GM03348 (cell line): ENCODE measurements around the gene ONECUT3.
"Not testable (repeated sequence)": the region's sequence is repeated elsewhere in the genome, so short reads cannot be mapped to it uniquely, and the experiment has no call there.

Experiments
- DNase-seq: peaks from one replicate; pipeline ENCODE4 v3.0.0; 2012; ENCODE audit warnings: low spot score

The ONECUT3 gene

DNA sequence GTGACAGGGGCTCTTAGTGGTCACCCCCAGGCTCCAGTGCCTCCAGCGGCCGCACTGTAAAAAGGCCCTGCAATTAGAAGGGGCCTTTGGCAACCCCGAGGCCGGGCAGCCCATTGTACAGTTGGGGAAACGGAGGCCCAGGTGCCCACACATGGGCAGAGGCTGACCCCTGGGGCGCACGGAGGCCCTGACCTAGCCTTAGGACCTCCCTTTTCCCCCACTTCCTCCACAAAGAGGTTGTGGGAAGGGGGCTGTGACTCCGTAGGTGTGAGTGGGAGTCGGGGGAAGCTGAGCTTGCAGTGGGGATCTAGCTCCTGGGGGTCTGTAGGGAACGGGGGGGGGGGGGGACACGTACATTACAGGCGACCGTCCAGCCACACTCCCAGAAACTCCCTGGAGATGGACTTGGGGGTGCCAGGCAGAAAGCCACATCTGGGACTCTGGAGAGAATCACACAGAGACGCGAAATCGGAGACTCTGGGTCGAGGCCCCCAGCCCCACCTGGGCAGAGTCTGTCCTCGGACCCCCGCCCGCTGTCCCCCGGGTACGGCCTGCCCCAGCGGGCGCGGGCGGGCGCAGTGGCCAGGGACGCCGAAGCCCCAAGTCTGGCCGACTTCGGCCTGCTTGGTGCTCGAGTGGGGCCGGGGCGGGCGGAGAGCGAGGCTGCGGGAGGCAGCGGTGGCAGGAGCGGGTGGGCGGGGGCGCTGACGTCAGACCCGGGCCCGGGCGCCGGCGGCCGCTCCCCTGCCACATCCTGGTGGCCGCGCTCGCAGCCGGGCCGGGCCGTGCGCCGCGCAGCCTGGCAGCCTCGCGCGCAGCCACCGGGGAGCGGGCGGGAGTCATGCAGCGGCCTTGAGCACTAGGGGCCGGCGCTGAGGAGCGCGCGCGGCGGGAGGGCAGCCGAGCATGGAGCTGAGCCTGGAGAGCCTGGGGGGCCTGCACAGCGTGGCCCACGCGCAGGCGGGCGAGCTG is at the start of gene ONECUT3:
Gene ONECUT3 (plus strand): TSS at position 750 of the 972 bp plus-strand sequence. CDS start 157 bp downstream, at position 907.
- DNase-seq: no peak

DNA sequence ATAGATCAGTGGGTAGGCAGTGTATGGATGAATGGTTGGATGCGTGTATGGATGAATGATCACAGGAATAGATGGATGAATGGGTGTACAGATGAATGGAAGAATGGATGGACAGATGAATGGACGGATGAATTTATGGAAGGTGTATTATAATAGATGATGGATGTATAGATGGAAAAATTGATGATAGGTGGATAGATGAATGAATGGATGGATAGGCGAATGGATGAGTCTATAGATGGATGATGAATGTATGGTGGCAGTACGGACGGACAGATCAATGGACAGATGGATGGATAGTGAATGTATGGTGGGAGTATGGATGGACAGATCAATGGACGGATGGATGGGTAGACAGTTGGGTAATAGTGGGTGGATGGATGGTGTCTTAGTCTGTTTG is 49.0 kb upstream of the ONECUT3 start:
- DNase-seq: no peak

DNA sequence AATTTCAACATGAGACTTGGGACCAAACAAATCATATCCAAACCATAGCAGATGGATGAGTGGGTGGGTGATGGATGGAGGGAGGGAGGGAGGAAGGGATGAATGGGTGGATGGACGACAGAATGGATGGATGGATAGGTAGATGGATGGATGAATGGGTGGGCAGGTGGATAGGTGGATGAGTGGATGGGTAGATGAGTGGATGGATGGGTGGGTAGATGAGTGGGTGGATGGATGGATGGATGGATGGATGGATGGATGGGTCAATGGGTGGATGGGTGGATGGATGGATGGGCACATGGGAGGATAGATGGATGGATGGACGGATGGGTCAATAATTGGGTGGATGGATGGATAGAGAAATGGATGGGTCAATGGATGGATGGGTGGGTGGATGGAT is 47.9 kb upstream of the ONECUT3 start:
- DNase-seq: no peak

DNA sequence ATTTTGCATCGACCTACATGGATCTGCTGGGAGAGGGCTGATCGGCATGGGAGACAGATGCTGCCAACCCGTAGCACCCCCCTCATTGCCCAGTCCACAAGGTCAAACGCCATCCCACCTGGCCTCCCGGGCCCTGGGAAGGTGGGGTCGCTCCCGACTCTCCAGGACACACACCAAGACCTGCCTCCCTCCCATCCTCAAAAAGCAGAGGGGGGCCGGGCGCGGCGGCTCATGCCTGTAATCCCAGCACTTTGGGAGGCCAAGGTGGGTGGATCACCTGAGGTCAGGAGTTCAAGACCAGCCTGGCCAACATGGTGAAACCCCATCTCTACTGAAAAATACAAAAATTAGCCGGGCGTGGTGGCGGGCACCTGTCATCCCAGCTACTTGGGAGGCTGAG is 46.7 kb upstream of the ONECUT3 start:
- not testable (repeated sequence) for DNase-seq

DNA sequence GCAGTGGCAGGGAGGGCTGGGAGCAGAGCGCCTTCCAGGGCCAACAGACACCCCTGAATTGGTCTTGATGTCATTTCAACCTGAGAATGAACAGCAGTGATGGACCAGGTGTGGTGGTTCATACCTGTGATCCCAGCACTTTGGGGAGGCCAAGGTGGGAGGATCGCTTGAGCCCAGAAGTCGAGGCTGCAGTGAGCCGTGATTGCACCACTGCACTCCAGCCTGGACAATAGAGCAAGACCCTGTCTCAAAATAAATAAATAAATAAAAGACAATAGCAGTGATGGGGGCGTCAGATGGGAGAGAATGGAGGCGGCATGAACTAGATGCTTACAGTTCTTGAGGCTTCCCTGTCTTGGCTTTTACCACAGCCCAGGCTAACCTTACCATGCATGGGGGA is 46.1 kb upstream of the ONECUT3 start:
- DNase-seq: no peak

DNA sequence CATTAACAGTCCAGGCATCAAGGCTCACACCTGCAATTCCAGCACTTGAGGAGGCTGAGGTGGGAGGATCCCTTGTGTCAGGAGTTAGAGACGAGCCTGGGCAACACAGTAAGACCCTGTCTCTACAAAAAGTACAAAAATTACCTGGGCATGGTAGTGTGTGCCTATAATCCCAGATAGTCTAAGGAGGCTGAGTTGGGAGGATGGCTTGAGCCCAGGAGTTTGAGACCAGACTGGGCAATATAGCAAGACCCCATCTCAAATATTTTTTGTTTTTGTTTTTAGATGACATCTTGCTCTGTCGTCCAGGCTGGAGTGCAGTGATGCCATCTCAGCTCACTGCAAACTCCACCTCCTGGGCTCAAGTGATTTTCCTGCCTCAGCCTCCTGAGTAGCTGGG is 40.1 kb upstream of the ONECUT3 start:
- DNase-seq: no peak

DNA sequence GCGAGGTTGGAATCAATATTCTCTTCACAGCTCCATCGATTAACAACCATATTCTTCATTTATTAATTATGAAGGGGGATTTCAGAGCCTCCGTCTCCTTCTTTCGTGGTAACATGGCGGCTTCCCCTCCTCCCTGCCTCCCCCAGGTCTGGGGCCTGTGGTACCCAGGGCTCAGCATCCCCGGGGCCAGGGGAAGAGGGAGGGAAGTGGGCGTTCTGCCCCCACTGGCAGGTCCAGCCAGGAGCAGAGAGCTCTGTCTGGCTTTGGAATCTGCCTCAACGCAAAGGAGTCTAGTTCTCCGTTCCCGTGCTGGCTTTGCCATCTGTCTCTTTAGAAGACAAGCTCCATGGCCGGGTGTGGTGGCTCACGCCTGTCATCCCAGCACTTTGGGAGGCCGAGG is 37.8 kb upstream of the ONECUT3 start:
- no peak for DNase-seq

DNA sequence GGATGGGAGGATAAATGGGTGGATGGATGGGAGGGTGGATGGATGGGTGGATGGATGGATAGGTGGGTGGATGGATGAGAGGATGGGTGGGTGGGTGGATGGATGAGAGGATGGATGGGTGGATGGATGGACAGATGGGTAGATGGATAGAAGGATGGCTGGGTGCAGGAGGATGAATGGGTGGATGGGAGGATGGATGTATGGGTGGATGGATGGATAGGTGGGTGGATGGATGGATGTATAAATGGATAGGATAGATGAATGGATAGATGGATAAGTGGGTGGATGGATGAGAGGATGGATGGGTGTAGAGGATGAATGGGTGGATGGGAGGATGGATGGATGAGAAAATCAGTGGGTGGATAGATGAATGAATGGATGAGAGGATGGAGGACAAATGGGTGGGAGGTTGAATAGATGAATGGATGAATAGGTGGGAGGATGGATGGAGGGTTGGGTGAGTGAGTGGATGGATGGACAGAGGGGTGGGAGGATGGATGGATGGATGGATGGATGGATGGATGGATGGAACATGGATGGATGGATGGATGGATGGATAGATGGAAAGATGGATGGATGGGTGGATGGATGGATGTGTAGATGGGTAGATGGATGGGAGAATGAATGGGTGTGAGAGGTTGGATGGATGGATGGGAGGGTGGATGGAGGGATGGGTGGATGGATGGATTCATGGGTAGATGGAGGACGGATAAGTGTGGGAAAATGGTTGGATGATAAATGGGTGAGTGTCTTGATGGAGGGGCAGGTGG is 35.9 kb upstream of the ONECUT3 start:
- DNase-seq: no peak

DNA sequence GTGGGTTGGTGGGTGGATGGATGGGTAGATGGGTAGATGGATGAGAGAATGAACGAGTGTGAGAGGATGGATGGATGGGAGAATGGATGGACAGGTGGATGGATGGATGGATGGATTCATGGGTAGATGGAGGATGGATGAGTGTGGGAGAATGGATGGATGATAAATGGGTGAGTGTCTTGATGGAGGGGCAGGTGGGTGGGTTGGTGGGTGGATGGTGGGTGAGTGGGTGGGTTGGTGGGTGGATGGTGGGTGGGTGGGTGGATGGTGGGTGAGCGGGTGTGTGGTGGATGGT is 35.4 kb upstream of the ONECUT3 start:
- DNase-seq: no peak

DNA sequence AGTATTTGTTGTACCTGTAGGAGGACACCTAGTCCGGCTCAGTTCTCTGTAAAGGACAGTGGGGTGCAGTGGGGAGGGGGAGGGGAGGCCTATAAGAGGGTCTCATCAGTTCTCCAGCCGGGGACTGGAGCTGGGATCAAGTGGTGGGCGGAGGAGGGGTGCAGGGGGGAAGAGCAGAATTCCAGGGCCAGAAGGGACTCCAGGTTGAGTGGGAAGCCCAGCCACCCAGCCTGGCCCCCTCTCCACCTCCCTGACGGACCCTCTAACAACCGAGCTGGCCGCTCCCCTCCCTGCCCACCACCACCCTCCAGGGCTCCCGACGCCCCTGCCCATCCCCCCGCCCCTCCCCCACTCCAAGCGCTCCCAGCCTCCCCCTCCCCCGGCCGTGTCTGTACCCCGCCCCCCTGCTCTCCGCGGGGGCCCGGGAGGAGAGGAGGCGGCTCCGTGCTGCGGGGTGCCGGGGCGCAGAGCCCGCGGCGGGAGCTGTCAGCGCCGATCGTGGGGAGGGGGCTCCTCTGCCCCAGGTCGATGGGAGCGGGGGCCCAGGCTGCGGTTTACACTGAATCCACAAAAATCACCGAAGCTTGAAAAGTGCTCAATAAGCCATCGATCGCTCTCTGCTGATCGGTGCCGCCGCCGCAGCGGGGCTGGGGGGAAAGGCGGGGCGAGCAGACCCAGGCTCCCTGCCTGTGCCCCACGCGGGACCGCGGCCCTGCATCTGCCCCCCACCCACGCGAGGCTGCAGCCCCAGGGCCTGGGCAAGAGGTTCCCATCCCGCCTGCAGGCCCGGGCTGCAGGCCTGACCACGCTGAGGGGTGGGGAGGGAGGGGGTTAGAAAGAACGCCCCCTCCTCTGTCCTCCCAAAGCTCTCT is 34.6 kb upstream of the ONECUT3 start:
- no peak for DNase-seq

DNA sequence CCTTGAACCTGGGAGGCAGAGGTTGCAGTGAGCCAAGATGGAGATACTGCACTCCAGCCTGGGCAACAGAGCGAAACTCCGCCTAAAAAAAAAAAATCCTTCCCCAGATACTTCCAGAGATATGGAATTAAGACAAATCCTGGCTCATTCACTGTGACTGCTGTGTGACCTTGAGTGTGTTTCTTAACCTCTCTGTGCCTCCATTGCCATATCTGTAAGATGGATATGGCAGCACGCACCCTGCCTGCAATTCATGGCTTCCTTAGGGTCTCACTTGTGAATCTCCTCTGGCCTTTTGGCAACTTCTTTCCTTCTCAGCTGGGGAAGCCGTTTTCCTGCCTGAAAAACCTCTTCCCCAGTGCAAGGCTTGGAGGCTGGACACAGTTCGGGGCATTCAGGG is 33.8 kb upstream of the ONECUT3 start:
- no peak for DNase-seq

DNA sequence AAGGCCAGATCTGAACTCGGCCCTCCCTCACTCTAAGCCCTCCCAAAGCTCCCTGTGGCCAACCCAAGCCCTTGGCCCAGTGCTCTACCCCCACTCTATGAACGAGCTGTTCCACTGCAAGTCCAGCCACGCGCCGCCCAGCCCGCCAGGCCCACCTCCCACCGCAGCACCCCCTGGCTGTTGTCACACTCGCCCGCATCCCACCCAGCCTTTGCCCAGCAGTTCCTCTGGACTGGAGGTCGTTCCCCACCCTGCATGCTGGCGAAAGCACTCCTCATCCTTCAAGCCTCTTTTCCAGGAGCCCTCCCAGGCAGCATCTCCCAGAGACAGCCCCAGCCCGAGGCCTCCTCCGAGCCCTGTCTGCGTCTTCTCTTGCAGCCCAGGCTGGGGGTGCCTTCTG is 33.1 kb upstream of the ONECUT3 start:
- DNase-seq: no peak

DNA sequence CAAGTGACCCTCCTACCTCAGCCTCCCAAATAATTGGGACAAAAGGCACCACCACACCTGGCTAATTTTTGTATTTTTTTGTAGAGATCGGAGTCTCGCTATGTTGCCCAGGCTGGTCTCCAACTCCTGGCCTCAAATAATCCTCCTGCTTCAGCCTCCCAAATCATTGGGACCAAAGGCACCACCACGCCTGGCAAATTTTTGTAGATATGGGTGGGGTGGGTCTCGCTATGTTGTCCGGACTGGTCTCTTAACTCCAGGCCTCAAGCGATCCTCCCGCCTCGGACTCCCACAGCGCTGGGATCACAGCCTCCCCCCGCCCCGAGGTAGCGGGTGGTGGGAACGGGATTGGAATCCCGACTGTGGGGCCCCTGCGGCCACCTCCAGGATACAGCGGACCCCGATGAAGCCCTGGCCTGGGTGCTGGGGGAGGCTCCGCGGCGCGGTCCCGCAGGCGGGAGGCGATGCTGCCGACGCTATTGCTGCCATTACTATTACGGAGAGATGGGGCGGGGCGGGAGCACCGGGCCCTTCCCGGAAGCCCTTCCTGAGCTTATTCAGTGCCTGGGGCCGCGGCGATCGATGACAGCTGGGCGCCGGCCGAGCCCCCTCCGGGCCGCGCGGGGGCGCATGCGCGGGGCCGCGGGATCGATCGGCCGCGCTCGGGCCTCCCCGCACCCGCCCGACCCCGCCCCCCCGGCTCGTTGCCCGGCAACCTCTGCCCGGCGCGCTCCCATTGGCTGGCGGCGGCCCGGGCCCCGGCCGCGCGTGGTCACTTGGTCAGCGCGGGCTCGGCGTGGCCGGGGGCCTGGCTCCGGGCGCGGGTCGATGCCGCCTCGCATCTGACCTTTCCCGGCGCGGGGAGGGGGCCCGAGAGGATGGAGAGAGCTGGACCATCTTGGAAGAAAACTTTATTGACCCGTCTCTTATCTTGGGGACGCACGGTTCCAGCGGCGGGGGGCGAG is 27.9 kb upstream of the ONECUT3 start:
- peak; percentile 100 for DNase-seq

DNA sequence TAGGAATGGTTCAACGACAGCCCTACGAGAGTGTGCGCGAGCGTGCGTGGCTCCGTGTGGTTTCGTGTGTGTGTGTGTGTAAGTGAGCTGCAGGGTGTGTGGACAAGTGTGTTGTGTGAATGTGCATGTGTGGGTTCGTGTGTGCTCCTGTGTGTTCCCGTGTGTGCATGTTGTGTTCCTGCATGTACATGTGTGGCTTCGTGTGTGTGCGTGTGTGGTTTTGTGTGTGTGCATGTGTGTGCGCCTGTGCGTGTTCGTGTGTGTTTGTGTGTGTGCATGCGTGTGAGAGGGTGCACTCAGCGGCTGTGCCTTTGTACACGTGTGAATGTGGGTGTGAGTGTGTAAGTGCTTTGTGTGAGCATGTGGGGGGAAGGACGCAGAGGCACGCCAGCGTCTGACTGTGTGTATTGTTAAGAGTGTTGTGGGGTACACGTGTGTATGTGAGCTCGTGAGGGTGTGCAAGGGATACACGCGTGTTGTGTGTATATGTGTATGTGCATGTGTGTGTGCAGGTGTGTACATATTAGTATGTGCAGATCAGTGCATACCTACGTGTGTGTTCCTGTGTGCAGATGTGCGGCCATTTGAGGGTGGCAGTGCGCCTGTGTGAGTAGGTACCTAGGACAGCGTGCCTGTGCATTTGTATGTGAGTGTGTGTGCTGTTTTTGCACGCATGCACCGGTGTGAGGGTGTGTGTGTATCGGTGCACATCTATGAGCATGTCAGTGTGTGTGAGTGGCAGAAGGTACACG is 24.3 kb upstream of the ONECUT3 start:
- no peak for DNase-seq

DNA sequence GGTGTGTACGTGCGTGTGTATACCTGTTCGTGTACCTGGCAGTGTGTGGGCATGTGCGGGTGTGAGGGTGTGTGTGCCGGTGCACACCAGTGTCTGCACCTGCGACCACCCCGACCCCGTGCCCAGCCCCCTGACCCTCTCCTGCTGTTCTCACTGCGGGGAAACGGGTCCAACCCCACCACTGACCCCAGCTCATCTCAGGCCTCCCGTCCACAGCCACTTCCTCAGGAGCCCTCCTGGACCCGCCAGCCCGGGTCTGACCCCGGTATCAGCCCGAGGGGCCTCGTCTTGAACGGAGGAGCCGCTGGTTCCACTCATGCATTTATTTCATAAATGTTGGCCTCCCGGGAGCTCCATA is 23.8 kb upstream of the ONECUT3 start:
- no peak for DNase-seq

DNA sequence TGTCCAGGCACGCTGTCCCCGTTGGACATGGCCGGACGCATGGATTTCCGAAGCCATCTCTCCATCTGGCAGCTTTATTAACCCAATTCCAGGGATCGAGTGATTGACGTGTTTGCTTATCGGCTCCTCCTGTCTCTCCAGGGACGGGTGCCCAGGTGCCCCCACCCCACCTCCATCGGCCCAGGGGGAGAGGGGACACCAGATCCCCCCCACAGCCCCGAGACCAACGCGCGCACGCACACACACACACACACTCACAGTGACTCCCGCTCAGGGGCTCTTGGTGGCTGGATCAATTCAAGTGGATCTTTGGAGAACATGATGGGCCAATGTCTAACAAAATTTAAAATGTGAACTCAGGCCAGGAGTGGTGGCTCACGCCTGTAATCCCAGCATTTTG is 23.1 kb upstream of the ONECUT3 start:
- DNase-seq: no peak

DNA sequence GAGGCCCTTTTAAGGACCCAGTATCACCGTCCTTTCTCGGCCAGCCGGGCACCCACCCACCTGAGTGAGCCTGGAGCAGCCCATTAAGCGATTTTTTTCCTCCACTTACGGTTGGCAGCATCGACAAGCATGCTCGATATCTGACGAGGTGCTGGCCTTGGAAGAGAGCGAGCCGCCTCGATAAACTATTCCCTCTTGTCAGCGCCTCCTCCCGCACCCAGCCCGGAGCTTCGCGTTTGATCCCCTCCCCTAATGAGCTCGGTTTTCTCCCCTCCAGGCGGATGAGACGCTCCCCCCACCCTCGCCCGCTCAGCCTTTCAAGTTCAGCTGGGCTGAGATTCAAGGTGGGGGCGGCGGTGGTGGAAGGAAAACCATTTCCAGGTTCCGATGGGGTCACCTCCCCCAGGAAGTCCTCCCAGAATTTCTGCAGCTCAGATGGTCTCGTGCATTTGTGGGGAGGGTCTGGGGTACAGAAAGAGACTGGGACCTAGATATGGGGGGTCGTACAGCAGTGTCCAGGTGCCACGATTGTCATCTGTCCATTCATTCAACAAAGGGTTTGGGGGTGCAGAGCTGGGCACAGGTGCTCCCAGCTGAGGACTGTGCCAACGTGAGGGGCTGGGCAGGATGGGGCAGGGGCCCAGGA is 18.9 kb upstream of the ONECUT3 start:
- DNase-seq: no peak

DNA sequence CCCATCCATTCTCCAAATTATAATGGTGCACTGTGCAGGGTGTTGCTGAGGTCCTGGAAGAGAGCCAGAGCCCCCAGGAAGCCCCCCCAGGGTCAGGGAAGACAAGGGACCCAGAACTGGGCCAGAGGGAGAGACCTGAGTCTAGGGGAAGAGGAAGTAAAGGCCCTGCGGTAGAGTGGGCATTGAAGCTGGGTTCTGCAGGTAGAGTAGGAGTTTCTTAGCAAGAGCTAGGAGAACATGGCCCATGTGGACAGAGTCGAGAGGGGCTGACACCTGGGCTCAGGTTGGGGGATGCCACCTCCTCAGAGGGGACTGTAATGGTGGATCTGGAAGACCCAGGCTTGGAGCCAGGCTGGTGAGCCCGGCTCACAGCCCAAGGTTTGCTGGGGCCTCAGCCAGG is 17.0 kb upstream of the ONECUT3 start:
- no peak for DNase-seq

DNA sequence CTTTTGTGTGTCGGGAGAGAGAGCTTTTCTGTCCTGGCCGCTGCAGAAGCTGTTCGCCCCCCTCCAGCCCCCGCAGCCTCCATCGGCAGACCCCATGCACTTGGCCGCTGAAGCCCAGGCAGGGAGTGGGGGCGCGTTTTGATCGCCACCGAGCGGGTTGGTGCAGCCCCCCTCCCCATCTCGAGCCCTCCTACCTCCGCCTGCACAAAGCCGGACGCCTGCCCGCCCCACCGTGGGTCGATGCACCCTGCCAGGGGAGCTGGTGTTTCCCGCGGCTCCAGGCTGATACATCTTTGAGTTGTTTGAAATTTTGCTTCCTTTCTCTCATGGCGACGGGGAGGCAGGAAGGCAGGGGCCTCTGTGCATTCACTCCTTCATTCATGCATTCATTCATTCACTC is 16.4 kb upstream of the ONECUT3 start:
- no peak for DNase-seq
